A549 (cell line): ENCODE data around the gene RIOK1. TPM values are rescaled to one million over a fixed set of nuclear protein-coding genes. Genes with fewer than 3 reads are reported as not detected.

Experiments
- ATAC-seq, 2 experiments: fragments of 200-7000 bp in 1 of 2; fragments of >200 bp in 1 of 2; cut with Nextera tagmentation in 1 of 2; cut with Tn5 transposase in 1 of 2; 3 replicates each; pipeline versions ENCODE4 v1.8.0 to v1.9.1; 2018 to 2020; ENCODE audit warnings: mild to moderate bottlenecking in 1 of 2, moderate library complexity in 1 of 2
- CTCF ChIA-PET: fragments of 300-600 bp; sonication (Branson Sonifier 250); formaldehyde crosslinking; extraction: SDS; loops from one replicate; lab custom pipeline; 2021; ENCODE audit warnings: antibody characterized with exemption, inconsistent platforms; lab: Yijun Ruan, JAX
- POLR2A ChIA-PET: fragments of 350-600 bp; formaldehyde crosslinking; extraction: SDS; loops from one replicate; lab custom pipeline; 2021; ENCODE audit warnings: antibody characterized with exemption, inconsistent platforms; lab: Yijun Ruan, JAX
- DNase-seq, 2 experiments: peaks; one replicate each; pipeline versions ENCODE4 v3.0.0 to v3.0.0-alpha.2; 2011 to 2016; ENCODE audit warnings: low read depth in 1 of 2, low spot score in 1 of 2
- FAIRE-seq: peaks from 2 replicates; lab custom pipeline; 2011; peaks lifted over from hg19 to GRCh38; lab: Jason Lieb, UNC
- H3K27ac ChIP-seq, 2 experiments: fragments of >200 bp; sonication (Bioruptor Twin); formaldehyde crosslinking; 3 replicates each; pipeline ENCODE4 v1.5.1; 2016 to 2017
- H3K4me1 ChIP-seq: fragments of >200 bp; sonication (Bioruptor Twin); formaldehyde crosslinking; 3 replicates; pipeline ENCODE4 v1.6.1; 2016
- H3K4me2 ChIP-seq: fragments of >200 bp; sonication (Bioruptor Twin); formaldehyde crosslinking; 3 replicates; pipeline ENCODE4 v1.6.1; 2016
- H3K4me3 ChIP-seq: fragments of >200 bp; sonication (Bioruptor Twin); formaldehyde crosslinking; 3 replicates; pipeline ENCODE4 v1.5.1; 2016
- H3K9me3 ChIP-seq: fragments of >200 bp; sonication (Bioruptor Twin); formaldehyde crosslinking; 3 replicates; pipeline ENCODE4 v1.6.1; 2016
- BCL3 ChIP-seq: fragments of >200 bp; sonication (Bioruptor Twin); formaldehyde crosslinking; IDR thresholded peaks from 3 replicates; pipeline ENCODE4 v1.6.1; 2016
- BHLHE40 ChIP-seq: IDR thresholded peaks from 2 replicates; pipeline ENCODE4 v1.6.1; 2012; ENCODE audit warnings: low read depth, low read length, inconsistent platforms
- CBX8 ChIP-seq: fragments of 200-600 bp; sonication (generic); IDR thresholded peaks from 2 replicates; pipeline ENCODE4 v1.6.1; 2016
- CHD2 ChIP-seq: fragments of 150-350 bp; IDR thresholded peaks from 2 replicates; pipeline ENCODE4 v1.6.1; 2014; ENCODE audit warnings: low read length; ENCODE audit not compliant: partially characterized antibody
- CHD4 ChIP-seq: fragments of 200-600 bp; sonication (generic); IDR thresholded peaks from 2 replicates; pipeline ENCODE4 v1.6.1; 2016; ENCODE audit warnings: antibody characterized with exemption, mild to moderate bottlenecking, borderline replicate concordance
- CTCF ChIP-seq: fragments of >200 bp; sonication (Bioruptor Twin); formaldehyde crosslinking; IDR thresholded peaks from 3 replicates; pipeline ENCODE4 v1.5.1; 2016
- EHF ChIP-seq: fragments of 250-450 bp; sonication (Bioruptor Pico); IDR thresholded peaks from 2 replicates; pipeline ENCODE4 v1.5.0; 2020; ENCODE audit warnings: mild to moderate bottlenecking
- ELK1 ChIP-seq: fragments of 150-350 bp; IDR thresholded peaks from 2 replicates; pipeline ENCODE4 v1.6.1; 2014; ENCODE audit warnings: low read depth, mild to moderate bottlenecking, low read length
- ESRRA ChIP-seq: fragments of 150-350 bp; IDR thresholded peaks from 2 replicates; pipeline ENCODE4 v1.6.1; 2014; ENCODE audit warnings: mild to moderate bottlenecking, low read length, borderline replicate concordance
- FOXS1 ChIP-seq: fragments of 250-450 bp; sonication (Bioruptor Pico); IDR thresholded peaks from 2 replicates; pipeline ENCODE4 v1.5.0; 2020; ENCODE audit warnings: mild to moderate bottlenecking, moderate library complexity
- HOXA7 ChIP-seq: fragments of 250-450 bp; sonication (Bioruptor Pico); IDR thresholded peaks from 2 replicates; pipeline ENCODE4 v1.5.0; 2020; ENCODE audit warnings: mild to moderate bottlenecking, moderate library complexity
- HOXB13 ChIP-seq: fragments of 250-450 bp; sonication (Bioruptor Pico); IDR thresholded peaks from 2 replicates; pipeline ENCODE4 v1.5.0; 2020; ENCODE audit warnings: low read depth, mild to moderate bottlenecking, moderate library complexity
- JUNB ChIP-seq: fragments of >200 bp; sonication (Bioruptor Twin); formaldehyde crosslinking; IDR thresholded peaks from 2 replicates; pipeline ENCODE4 v1.6.1; 2016
- KDM1A ChIP-seq: fragments of 200-600 bp; sonication (generic); IDR thresholded peaks from 2 replicates; pipeline ENCODE4 v1.6.1; 2016; ENCODE audit warnings: low read depth, mild to moderate bottlenecking
- KDM5A ChIP-seq: fragments of 200-600 bp; sonication (generic); IDR thresholded peaks from 2 replicates; pipeline ENCODE4 v1.6.1; 2016; ENCODE audit warnings: antibody characterized with exemption, mild to moderate bottlenecking
- MAFK ChIP-seq: fragments of 450-650 bp; IDR thresholded peaks from 2 replicates; pipeline ENCODE4 v1.6.1; 2014; ENCODE audit not compliant: partially characterized antibody
- MYC ChIP-seq: IDR thresholded peaks from 2 replicates; pipeline ENCODE4 v1.6.1; 2012; ENCODE audit warnings: mild to moderate bottlenecking, inconsistent platforms, low read length, improper control_type of control experiment, borderline replicate concordance
- NFE2L2 ChIP-seq: fragments of 150-350 bp; conservative IDR thresholded peaks from 2 replicates; pipeline ENCODE4 v1.6.1; 2014; ENCODE audit warnings: low read length
- POLR2A ChIP-seq: IDR thresholded peaks from 2 replicates; pipeline ENCODE4 v1.6.1; 2012; ENCODE audit warnings: mild to moderate bottlenecking, low read length
- REST ChIP-seq: fragments of 200-600 bp; sonication (generic); IDR thresholded peaks from 2 replicates; pipeline ENCODE4 v1.6.1; 2016; ENCODE audit warnings: antibody characterized with exemption, mild to moderate bottlenecking, moderate library complexity
- RFX5 ChIP-seq: fragments of 450-650 bp; IDR thresholded peaks from 2 replicates; pipeline ENCODE4 v1.7.1; 2014; ENCODE audit warnings: antibody characterized with exemption, mild to moderate bottlenecking, moderate library complexity
- RNF2 ChIP-seq: fragments of 200-600 bp; sonication (generic); IDR thresholded peaks from 2 replicates; pipeline ENCODE4 v1.6.1; 2016; ENCODE audit warnings: low read depth, mild to moderate bottlenecking, antibody characterized with exemption, moderate library complexity, borderline replicate concordance
- SMC3 ChIP-seq: fragments of >200 bp; sonication (Bioruptor Twin); formaldehyde crosslinking; IDR thresholded peaks from 3 replicates; pipeline ENCODE4 v1.6.1; 2018; ENCODE audit warnings: inconsistent platforms
- SREBF2 ChIP-seq: fragments of 450-650 bp; IDR thresholded peaks from 2 replicates; pipeline ENCODE4 v1.6.1; 2014; ENCODE audit warnings: mild to moderate bottlenecking, moderate library complexity
- TFCP2L1 ChIP-seq: fragments of 250-450 bp; sonication (Bioruptor Pico); IDR thresholded peaks from 2 replicates; pipeline ENCODE4 v1.5.0; 2021; ENCODE audit warnings: mild to moderate bottlenecking
- USF2 ChIP-seq: fragments of 450-650 bp; IDR thresholded peaks from 2 replicates; pipeline ENCODE4 v1.6.1; 2014; ENCODE audit warnings: antibody characterized with exemption
- whole genome bisulfite sequencing: methylation state at CpG from one replicate; pipeline ENCODE4 v1.1.6; 2017; ENCODE audit errors: missing lambda C conversion rate; 5-methylcytosine and 5-hydroxymethylcytosine counted together
- polyA plus RNA-seq, 4 experiments: library from polyadenylated mRNA; depleted of rRNA in 3 of 4; stranded (reverse); fragments of >200 nt; fragmentation: RNase III in 1 of 4; extraction: RNeasy Plus Mini Kit Qiagen cat#74134 plus additional on column Dnase treatment in 1 of 4; gene quantifications; 2 replicates in 3 of 4; 3 replicates in 1 of 4; pipeline ENCODE4 v1.2.3, GENCODE V29; 2011 to 2017

The RIOK1 gene
- polyA plus RNA-seq, 2 of the 4 experiments (the other 2 are of a cell fraction): 16.1 to 20.4 TPM

GRCh38 chr6:7431674-7432390, 42.2 kb downstream of the RIOK1 start:
- ATAC-seq (no peak), FAIRE-seq (no peak), DNase-seq (no peak)
- Histone ChIP-seq H3K4me3 (no peak overlapping the region), H3K9me3 (no peaks in the 10 kb centered on the region), H3K4me2 (no peak overlapping the region), H3K27ac (no peak overlapping the region), H3K4me1 (no peaks in the 10 kb centered on the region)
- WGBS: 73% methylated on average over 17 of the region's 24 CpGs
- ChIA-PET POLR2A (no interaction called here), CTCF (no interaction called here)
- TF ChIP-seq SREBF2: no peak
- TF ChIP-seq CBX8: no peak
- TF ChIP-seq ESRRA: no peak
- TF ChIP-seq KDM1A: no peak
- no peak for TF ChIP-seq RFX5
- TF ChIP-seq HOXA7: no peak
- no peak for TF ChIP-seq ELK1
- no peak for TF ChIP-seq REST
- no peak for TF ChIP-seq BHLHE40
- no peak for TF ChIP-seq KDM5A
- TF ChIP-seq FOXS1: no peak
- TF ChIP-seq BCL3: no peak

- 84% methylated on average over 16 of the region's 16 CpGs for WGBS
- no peak overlapping the region for H3K4me2 ChIP-seq
- TF ChIP-seq ELK1 (no peak), USF2 (no peak), TFCP2L1 (CRISPR knock-in tag) (no peak), BHLHE40 (no peak), MYC (no peak), RFX5 (no peak), FOXS1 (no peak), JUNB (no peak), POLR2A (no peak), RNF2 (no peak), NFE2L2 (no peak), ESRRA (no peak), MAFK (no peak), EHF (CRISPR knock-in tag) (no peak), CTCF (no peak), CHD4 (no peak), SMC3 (no peak), CHD2 (no peak), HOXB13 (CRISPR knock-in tag) (no peak)
- H3K9me3 ChIP-seq: no peaks in the 10 kb centered on the region
- no peak overlapping the region for H3K4me3 ChIP-seq
- FAIRE-seq (no peak), DNase-seq (no peak), ATAC-seq (no peak)
- ChIA-PET CTCF (interaction anchor here (0.9 kb wide), 1 partner anchor 30 kb away, joined by 3 read pairs; no protein-coding TSS in a partner anchor), POLR2A (no interaction called here)
- no peaks in the 10 kb centered on the region for H3K4me1 ChIP-seq
- no peak overlapping the region for H3K27ac ChIP-seq
Observed at GRCh38 chr6:7432391-7433120, 42.9 kb downstream of the RIOK1 start.
